Body of pancreas (tissue), 4 donors: ENCODE measurements around the gene ZNF282. TPM values are rescaled to one million over a fixed set of nuclear protein-coding genes. Genes with fewer than 3 reads are reported as not detected.

Experiments used
- ATAC-seq: fragments of 150-250 bp; one replicate; pipeline ENCODE4 v1.9.1; 2016
- DNase-seq, 4 donors: peaks; one replicate each; pipeline ENCODE4 v3.0.0-alpha.2; 2019
- H3K27ac ChIP-seq, 4 donors: fragments of 200-600 bp; sonication (generic); 1 replicate in 3 of 4; 2 replicates in 1 of 4; pipeline versions ENCODE4 v1.5.1 to v1.6.1; 2016 to 2019; ENCODE audit warnings: mild to moderate bottlenecking in 1 of 4, mixed read lengths in 1 of 4, moderate library complexity in 1 of 4
- H3K27me3 ChIP-seq, 2 donors: fragments of 200-600 bp; sonication (generic); one replicate each; pipeline ENCODE4 v1.6.0; 2016; ENCODE audit warnings: mild to moderate bottlenecking in 1 of 2
- H3K36me3 ChIP-seq, 2 donors: fragments of 200-600 bp; sonication (generic); replicated peaks in 1 of 2; 2 replicates each; pipeline ENCODE4 v1.5.1; 2016; ENCODE audit warnings: low read depth in 2 of 2; ENCODE audit not compliant: insufficient read depth in 1 of 2
- H3K4me1 ChIP-seq: fragments of 200-600 bp; sonication (generic); one replicate; pipeline ENCODE4 v1.6.0; 2016
- H3K4me3 ChIP-seq, 2 donors: fragments of 200-600 bp; sonication (generic); 1 replicate in 1 of 2; 2 replicates in 1 of 2; pipeline ENCODE4 v1.5.1; 2016 to 2019
- H3K9me3 ChIP-seq, 3 donors: fragments of 200-600 bp; sonication (generic); 1 replicate in 2 of 3; 2 replicates in 1 of 3; pipeline ENCODE4 v1.5.1; 2016
- POLR2A ChIP-seq, 3 donors: fragments of 450-650 bp; IDR thresholded peaks; one replicate each; pipeline ENCODE4 v1.6.1; 2016; ENCODE audit warnings: antibody characterized with exemption in 3 of 3, mild to moderate bottlenecking in 2 of 3
- WGBS, 2 donors: methylation state at CpG; one replicate each; pipeline ENCODE4 v1.1.5; 2017; 5-methylcytosine and 5-hydroxymethylcytosine counted together
- intact Hi-C: fragments of 100-400 bp; cut with DNase I; formaldehyde crosslinking; loops from one replicate; pipeline ENCODE4 v1.15.1; 2023
- total RNA-seq, 2 donors: library from RNA; depleted of rRNA; stranded (reverse); fragments of >200 nt; gene quantifications; one replicate each; pipeline ENCODE4 v1.1.0, GENCODE V29; 2016
- TF ChIP-seq, protein P1 (sequence below), 7 experiments: fragments of 450-650 bp in 4 of 7; fragments of 200-600 bp in 3 of 7; sonication (generic) in 3 of 7; IDR thresholded peaks; one replicate each; pipeline ENCODE4 v1.5.1; 2016 to 2019; ENCODE audit warnings: antibody characterized with exemption in 7 of 7

ZNF282 gene
- total RNA-seq, 2 donors from 2014 or later: 12.7 to 28.0 TPM

DNA sequence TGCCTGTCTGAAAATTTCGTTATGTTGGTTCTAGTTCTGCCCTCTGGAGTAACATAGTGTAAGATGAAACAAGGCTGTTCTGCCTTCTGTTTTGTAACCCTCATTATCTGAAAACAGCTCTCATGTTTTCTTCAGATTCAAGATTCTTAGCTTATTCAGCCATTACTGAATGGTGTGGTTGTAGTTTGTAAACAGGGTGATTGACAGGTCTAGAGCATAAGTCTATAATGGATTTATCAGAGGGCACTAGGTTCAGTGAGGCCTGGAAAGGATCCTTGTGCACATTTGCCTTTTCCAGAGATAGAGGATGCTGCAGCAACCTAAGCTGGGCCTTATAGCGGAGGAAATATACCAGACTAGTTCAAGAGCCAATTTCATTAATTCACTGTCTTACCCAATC, 42.0 kb upstream of the ZNF282 start:
- DNase-seq (no peak), ATAC-seq (no peak)
- 89 to 93% methylated on average over 1 to 2 of the region's 2 CpGs for WGBS, 2 donors
- intact Hi-C loops: no loop called here
- Histone ChIP-seq H3K9me3 (no peaks in the 10 kb centered on the region), H3K27ac (no peak overlapping the region), H3K4me1 (peaks cover 27% of the 10 kb centered on the region), H3K4me3 (no peak overlapping the region), H3K27me3 (no peaks in the 10 kb centered on the region), H3K36me3 (peaks cover 0 to 4% of the 10 kb centered on the region in 2 donors)
- TF ChIP-seq POLR2A (IDR thresholded peaks at IDR 0.05): no peak
- TF ChIP-seq, protein P1, sequence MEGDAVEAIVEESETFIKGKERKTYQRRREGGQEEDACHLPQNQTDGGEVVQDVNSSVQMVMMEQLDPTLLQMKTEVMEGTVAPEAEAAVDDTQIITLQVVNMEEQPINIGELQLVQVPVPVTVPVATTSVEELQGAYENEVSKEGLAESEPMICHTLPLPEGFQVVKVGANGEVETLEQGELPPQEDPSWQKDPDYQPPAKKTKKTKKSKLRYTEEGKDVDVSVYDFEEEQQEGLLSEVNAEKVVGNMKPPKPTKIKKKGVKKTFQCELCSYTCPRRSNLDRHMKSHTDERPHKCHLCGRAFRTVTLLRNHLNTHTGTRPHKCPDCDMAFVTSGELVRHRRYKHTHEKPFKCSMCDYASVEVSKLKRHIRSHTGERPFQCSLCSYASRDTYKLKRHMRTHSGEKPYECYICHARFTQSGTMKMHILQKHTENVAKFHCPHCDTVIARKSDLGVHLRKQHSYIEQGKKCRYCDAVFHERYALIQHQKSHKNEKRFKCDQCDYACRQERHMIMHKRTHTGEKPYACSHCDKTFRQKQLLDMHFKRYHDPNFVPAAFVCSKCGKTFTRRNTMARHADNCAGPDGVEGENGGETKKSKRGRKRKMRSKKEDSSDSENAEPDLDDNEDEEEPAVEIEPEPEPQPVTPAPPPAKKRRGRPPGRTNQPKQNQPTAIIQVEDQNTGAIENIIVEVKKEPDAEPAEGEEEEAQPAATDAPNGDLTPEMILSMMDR (IDR thresholded peaks at IDR 0.05): no peak

DNA sequence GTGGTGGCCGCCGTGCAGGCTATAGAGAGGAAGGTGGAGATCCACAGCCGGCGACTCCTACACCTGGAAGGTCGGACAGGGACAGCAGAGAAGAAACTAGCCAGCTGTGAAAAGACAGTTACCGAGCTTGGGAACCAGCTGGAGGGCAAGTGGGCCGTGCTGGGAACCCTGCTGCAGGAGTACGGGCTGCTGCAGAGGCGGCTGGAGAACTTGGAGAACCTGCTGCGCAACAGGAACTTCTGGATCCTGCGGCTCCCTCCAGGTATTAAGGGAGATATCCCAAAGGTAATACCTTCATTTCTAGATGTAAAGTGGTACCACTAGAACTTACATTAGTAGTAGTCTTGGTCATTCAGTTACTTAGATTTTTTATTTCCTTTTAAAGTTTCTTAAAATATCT, 41.3 kb upstream of the ZNF282 start:
- DNase-seq (no peak), ATAC-seq (no peak)
- H3K4me3 ChIP-seq: no peak overlapping the region
- H3K4me1 ChIP-seq: peaks cover 21% of the 10 kb centered on the region
- WGBS, 2 donors: 88 to 90% methylated on average over 11 of the region's 11 CpGs
- H3K27me3 ChIP-seq: no peaks in the 10 kb centered on the region
- H3K36me3 ChIP-seq: peaks cover 0 to 4% of the 10 kb centered on the region in 2 donors
- no peak overlapping the region for H3K27ac ChIP-seq
- intact Hi-C loops: no loop called here
- TF ChIP-seq, protein P1 (IDR thresholded peaks at IDR 0.05): no peak
- no peak for TF ChIP-seq POLR2A (IDR thresholded peaks at IDR 0.05)
- H3K9me3 ChIP-seq: no peaks in the 10 kb centered on the region

DNA sequence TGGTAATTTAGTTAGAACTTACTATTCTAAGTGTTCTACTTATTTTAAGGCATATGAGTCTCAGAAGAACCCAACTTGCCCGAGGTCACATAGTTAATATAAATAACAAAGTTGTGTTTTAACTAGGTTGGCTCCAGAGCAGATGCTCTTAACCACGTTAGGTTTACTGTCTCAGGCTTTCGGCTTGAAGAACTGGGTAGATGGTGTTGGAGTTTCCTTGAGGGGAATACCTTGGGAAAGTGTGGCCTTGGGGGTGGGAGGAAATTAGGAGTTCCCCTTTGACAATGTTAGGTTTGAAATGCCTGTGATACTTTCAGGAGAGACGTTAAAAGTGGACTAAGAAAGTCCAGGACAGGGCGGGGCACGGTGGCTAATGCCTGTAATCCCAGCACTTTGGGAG, 38.4 kb upstream of the ZNF282 start:
- intact Hi-C loops: no loop called here

DNA sequence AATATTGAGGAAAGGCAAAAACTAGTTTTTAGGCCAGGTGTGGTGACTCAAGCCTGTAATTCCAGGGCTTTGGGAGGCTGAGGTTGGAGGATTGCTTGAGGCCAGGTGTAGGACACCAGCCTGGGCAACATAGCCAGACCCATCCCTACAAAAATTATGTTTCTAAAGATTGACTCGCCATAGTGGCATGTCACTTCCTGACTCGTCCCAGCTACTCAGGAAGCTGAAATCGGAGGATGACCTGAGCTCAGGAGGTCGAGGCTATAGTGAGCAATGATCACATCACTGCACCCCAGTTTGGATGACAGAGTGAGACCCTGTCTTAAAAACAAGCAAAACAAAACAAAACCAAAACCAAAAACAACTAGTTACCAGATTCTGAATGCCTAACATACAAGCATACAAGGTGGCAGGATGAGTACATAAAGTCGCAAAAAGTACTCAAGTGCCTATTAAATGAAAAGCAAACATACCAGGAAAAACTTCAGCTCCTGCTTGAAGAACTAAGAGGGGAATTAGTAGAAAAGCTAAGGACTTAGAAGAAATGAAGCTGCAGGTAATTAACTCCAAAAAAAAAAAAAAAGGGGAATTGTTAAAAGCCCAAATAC, 34.0 kb upstream of the ZNF282 start:
- ATAC-seq: no peak
- peaks cover 0 to 10% of the 10 kb centered on the region in 2 donors for H3K36me3 ChIP-seq
- no peaks in the 10 kb centered on the region for H3K9me3 ChIP-seq
- H3K27me3 ChIP-seq: no peaks in the 10 kb centered on the region
- intact Hi-C loops: no loop called here
- TF ChIP-seq, protein P1 (IDR thresholded peaks at IDR 0.05): no peak
- no peak for TF ChIP-seq POLR2A (IDR thresholded peaks at IDR 0.05)
- no peak overlapping the region for H3K4me3 ChIP-seq
- no peak overlapping the region for H3K27ac ChIP-seq
- H3K4me1 ChIP-seq: no peaks in the 10 kb centered on the region
- DNase-seq: no peak
- WGBS, 2 donors: 82 to 84% methylated on average over 5 of the region's 5 CpGs

More for the DNA sequence above, 38.4 kb upstream of the ZNF282 start:
- ATAC-seq (no peak), DNase-seq (no peak)
- TF ChIP-seq POLR2A (IDR thresholded peaks at IDR 0.05): no peak
- TF ChIP-seq, protein P1 (IDR thresholded peaks at IDR 0.05): no peak
- H3K4me3 ChIP-seq: no peak overlapping the region
- H3K27ac ChIP-seq: no peak overlapping the region
- 92 to 95% methylated on average over 6 of the region's 6 CpGs for WGBS, 2 donors
- no peaks in the 10 kb centered on the region for H3K27me3 ChIP-seq
- no peaks in the 10 kb centered on the region for H3K9me3 ChIP-seq
- no peaks in the 10 kb centered on the region for H3K4me1 ChIP-seq
- peaks cover 0 to 4% of the 10 kb centered on the region in 2 donors for H3K36me3 ChIP-seq

DNA sequence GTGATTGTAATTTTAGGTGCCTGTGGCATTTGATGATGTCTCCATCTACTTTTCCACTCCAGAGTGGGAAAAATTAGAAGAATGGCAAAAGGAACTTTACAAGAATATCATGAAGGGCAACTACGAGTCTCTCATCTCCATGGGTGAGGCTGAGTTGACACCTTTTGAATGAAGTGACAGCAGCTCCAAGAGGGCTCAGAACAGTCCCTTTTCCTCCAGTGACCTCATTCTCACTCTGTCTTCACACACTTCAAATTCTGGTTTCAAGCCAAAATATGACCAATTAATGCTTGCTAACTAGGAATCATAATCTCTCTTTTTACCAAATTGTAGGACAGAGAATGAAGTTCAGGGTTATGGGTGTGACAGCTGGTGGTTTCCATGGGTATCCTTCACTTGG, 29.2 kb upstream of the ZNF282 start:
- Histone ChIP-seq H3K4me1 (no peaks in the 10 kb centered on the region), H3K4me3 (no peak overlapping the region), H3K27ac (no peak overlapping the region), H3K9me3 (no peaks in the 10 kb centered on the region), H3K36me3 (peaks cover 5 to 24% of the 10 kb centered on the region in 2 donors), H3K27me3 (no peaks in the 10 kb centered on the region)
- TF ChIP-seq, protein P1 (IDR thresholded peaks at IDR 0.05): no peak
- no peak for TF ChIP-seq POLR2A (IDR thresholded peaks at IDR 0.05)
- 73 to 83% methylated on average over 1 of the region's 1 CpG for WGBS, 2 donors
- no peak for ATAC-seq
- intact Hi-C loops: no loop called here
- no peak for DNase-seq
